CD4-positive, alpha-beta T cell treated with Interleukin-15 for 1 hour (primary cell): ENCODE results near the gene PSMD14.
"Not testable (repeated sequence)": the region's sequence is repeated elsewhere in the genome, so short reads cannot be mapped to it uniquely, and the experiment has no call there.

Source experiments
- DNase-seq: peaks from one replicate; pipeline ENCODE4 v3.0.0-alpha.2; 2020

Gene PSMD14

GRCh38 chr2:161337247-161337646, 29.0 kb downstream of the PSMD14 start:
- no peak for DNase-seq

- not testable (repeated sequence) for DNase-seq
Observed at GRCh38 chr2:161339532-161339931, 31.3 kb downstream of the PSMD14 start.

- DNase-seq = not testable (repeated sequence)
Observed at GRCh38 chr2:161340930-161341413, 32.7 kb downstream of the PSMD14 start.

- DNase-seq = no peak
Observed at GRCh38 chr2:161343235-161343634, 35.0 kb downstream of the PSMD14 start.

- DNase-seq = no peak
Observed at GRCh38 chr2:161344692-161345091, 36.5 kb downstream of the PSMD14 start.

GRCh38 chr2:161351678-161352077, 43.5 kb downstream of the PSMD14 start:
- DNase-seq = no peak

GRCh38 chr2:161352719-161353118, 44.5 kb downstream of the PSMD14 start:
- DNase-seq = no peak

GRCh38 chr2:161353543-161353942, 45.3 kb downstream of the PSMD14 start:
- no peak for DNase-seq

GRCh38 chr2:161354106-161354505, 45.9 kb downstream of the PSMD14 start:
- no peak for DNase-seq

GRCh38 chr2:161355106-161355505, 46.9 kb downstream of the PSMD14 start:
- DNase-seq = no peak

GRCh38 chr2:161355983-161356382, 47.8 kb downstream of the PSMD14 start:
- DNase-seq = no peak

- no peak for DNase-seq
Observed at GRCh38 chr2:161357097-161357496, 48.9 kb downstream of the PSMD14 start.

GRCh38 chr2:161358838-161359237, 50.6 kb downstream of the PSMD14 start:
- no peak for DNase-seq

- not testable (repeated sequence) for DNase-seq
Observed at GRCh38 chr2:161360095-161360654, 52.0 kb downstream of the PSMD14 start.

GRCh38 chr2:161362568-161363166, 54.4 kb downstream of the PSMD14 start:
- no peak for DNase-seq

- no peak for DNase-seq
Observed at GRCh38 chr2:161367675-161368074, 59.5 kb downstream of the PSMD14 start.

- DNase-seq = no peak
Observed at GRCh38 chr2:161369311-161369710, 61.1 kb downstream of the PSMD14 start.

- no peak for DNase-seq
Observed at GRCh38 chr2:161370981-161371380, 62.8 kb downstream of the PSMD14 start.

- no peak for DNase-seq
Observed at GRCh38 chr2:161371869-161372268, 63.6 kb downstream of the PSMD14 start.

GRCh38 chr2:161373942-161374341, 65.7 kb downstream of the PSMD14 start:
- no peak for DNase-seq

- no peak for DNase-seq
Observed at GRCh38 chr2:161374446-161374845, 66.2 kb downstream of the PSMD14 start.

- no peak for DNase-seq
Observed at GRCh38 chr2:161379740-161380139, 71.5 kb downstream of the PSMD14 start.

GRCh38 chr2:161381546-161381945, 73.3 kb downstream of the PSMD14 start:
- DNase-seq = no peak

- no peak for DNase-seq
Observed at GRCh38 chr2:161382747-161383146, 74.5 kb downstream of the PSMD14 start.

- DNase-seq = no peak
Observed at GRCh38 chr2:161384864-161385263, 76.6 kb downstream of the PSMD14 start.
